Ovary (tissue), 9 donors: Measurements from ENCODE around the gene PACSIN2. TPM values are rescaled to one million over a fixed set of nuclear protein-coding genes. Genes with fewer than 3 reads are reported as not detected.
"Not testable (repeated sequence)": the region's sequence is repeated elsewhere in the genome, so short reads cannot be mapped to it uniquely, and the experiment has no call there.

Experiments
- DNase-seq, 5 donors: peaks; one replicate each; pipeline ENCODE4 v3.0.0-alpha.2; 2019 to 2020
- H3K27ac ChIP-seq, 2 donors: fragments of 200-600 bp; one replicate each; pipeline versions ENCODE4 v1.5.1 to v1.8.0; 2019 to 2022
- H3K27me3 ChIP-seq: fragments of 200-600 bp; one replicate; pipeline ENCODE4 v1.8.0; 2022
- H3K36me3 ChIP-seq: fragments of 200-600 bp; sonication (generic); one replicate; pipeline ENCODE4 v1.5.1; 2019
- H3K4me1 ChIP-seq: one replicate; pipeline ENCODE4 v1.8.1; 2013; ENCODE audit warnings: mild to moderate bottlenecking, moderate library complexity; ENCODE audit not compliant: insufficient read depth
- H3K4me3 ChIP-seq: fragments of 200-600 bp; sonication (generic); one replicate; pipeline ENCODE4 v1.5.1; 2017
- H3K9me3 ChIP-seq, 2 donors: fragments of 200-600 bp in 1 of 2; sonication (generic) in 1 of 2; one replicate each; pipeline versions ENCODE4 v1.5.1 to v1.8.1; 2013 to 2019; ENCODE audit warnings: mild to moderate bottlenecking in 1 of 2, moderate library complexity in 1 of 2
- EP300 ChIP-seq: sonication (generic); formaldehyde crosslinking; IDR thresholded peaks from one replicate; pipeline ENCODE4 v1.6.1; 2017; ENCODE audit warnings: antibody characterized with exemption
- POLR2A ChIP-seq: fragments of 450-650 bp; IDR thresholded peaks from one replicate; pipeline ENCODE4 v1.6.1; 2017; ENCODE audit warnings: antibody characterized with exemption, mild to moderate bottlenecking, moderate library complexity
- WGBS, 3 donors: extraction: QIAGEN DNeasy Blood & Tissue Kit in 1 of 3; methylation state at CpG; one replicate each; pipeline versions ENCODE4 v1.1.5 to v1.1.7; 2013 to 2017; 5-methylcytosine and 5-hydroxymethylcytosine counted together
- intact Hi-C, 4 donors: fragments of 100-400 bp; cut with DNase I; formaldehyde crosslinking; loops; one replicate each; pipeline versions ENCODE4 v1.11.0 to v1.15.1; 2022 to 2023
- polyA plus RNA-seq, 2 donors: library from polyadenylated mRNA; stranded (reverse); fragments of 200-250 nt in 1 of 2; fragments of 350-450 nt in 1 of 2; fragmentation: Illumina TruSeq in 1 of 2; extraction: RNeasy Lipid Tissue Mini Kit (QIAGEN cat#74804) in 1 of 2; gene quantifications; one replicate each; pipeline ENCODE4 v1.2.3, GENCODE V29; 2013 to 2014
- total RNA-seq, 7 donors: library from RNA; depleted of rRNA in 2 of 7; stranded (reverse); fragments of >200 nt in 2 of 7; fragmentation: NEBNext Ultra II Directional in 3 of 7; extraction: Animal tissue kit (Norgen Biotek cat#: 25700) in 3 of 7; gene quantifications; one replicate each; pipeline versions ENCODE4 v1.1.0 to v1.2.4, GENCODE V29; 2016 to 2023
- TF ChIP-seq, protein P1 (sequence below), 3 donors: fragments of 450-650 bp in 2 of 3; fragments of 200-600 bp in 1 of 3; IDR thresholded peaks; one replicate each; pipeline versions ENCODE4 v1.5.1 to v1.8.0; 2016 to 2022; ENCODE audit warnings: antibody characterized with exemption in 3 of 3, mild to moderate bottlenecking in 1 of 3
- donor health status: DM: no; HTN: no; CAD: no; lungs with moderate emphysema.
- donor health status: DM: no; HTN: no; CAD: no.
- donor health status: Bipolar disorder and iron deficiency.
- donor health status: DM: yes; HTN: yes; CAD: no.
- donor health status: DM: no; HTN: no; CAD: no.
- donor health status: DM: yes; HTN: yes; CAD: no.

The PACSIN2 gene
- total and polyA plus RNA-seq, 9 donors: 25.5 to 60.0 (median 48.0) TPM

DNA sequence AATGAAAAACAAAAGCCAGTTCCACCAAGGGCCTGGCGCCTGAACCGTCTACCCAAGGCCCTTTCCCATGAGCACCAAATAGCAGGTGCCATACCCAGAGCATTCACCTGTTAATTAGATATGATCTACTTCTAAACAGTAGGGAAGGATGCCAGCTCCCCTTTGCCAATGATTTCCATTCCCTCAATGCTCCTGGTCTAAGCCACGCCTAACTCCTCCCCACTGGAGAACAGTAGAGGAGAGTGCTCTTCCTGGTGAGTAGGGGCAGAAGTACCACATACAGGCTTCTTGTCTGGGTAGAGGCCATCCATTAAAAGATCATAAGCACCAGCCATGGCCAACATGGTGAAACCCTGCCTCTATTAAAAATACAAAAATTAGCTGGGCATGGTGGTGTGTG, 40.7 kb downstream of the PACSIN2 start:
- no peak for DNase-seq
- H3K27ac ChIP-seq: no peak overlapping the region
- intact Hi-C loops: no loop called here
- H3K4me1 ChIP-seq: peaks cover 12% of the 10 kb centered on the region
- H3K27me3 ChIP-seq: no peaks in the 10 kb centered on the region
- 91 to 98% (median 95%) methylated on average over 3 of the region's 3 CpGs for WGBS, 3 donors
- H3K9me3 ChIP-seq: no peaks in the 10 kb centered on the region
- H3K36me3 ChIP-seq: no peaks in the 10 kb centered on the region
- TF ChIP-seq, protein P1, sequence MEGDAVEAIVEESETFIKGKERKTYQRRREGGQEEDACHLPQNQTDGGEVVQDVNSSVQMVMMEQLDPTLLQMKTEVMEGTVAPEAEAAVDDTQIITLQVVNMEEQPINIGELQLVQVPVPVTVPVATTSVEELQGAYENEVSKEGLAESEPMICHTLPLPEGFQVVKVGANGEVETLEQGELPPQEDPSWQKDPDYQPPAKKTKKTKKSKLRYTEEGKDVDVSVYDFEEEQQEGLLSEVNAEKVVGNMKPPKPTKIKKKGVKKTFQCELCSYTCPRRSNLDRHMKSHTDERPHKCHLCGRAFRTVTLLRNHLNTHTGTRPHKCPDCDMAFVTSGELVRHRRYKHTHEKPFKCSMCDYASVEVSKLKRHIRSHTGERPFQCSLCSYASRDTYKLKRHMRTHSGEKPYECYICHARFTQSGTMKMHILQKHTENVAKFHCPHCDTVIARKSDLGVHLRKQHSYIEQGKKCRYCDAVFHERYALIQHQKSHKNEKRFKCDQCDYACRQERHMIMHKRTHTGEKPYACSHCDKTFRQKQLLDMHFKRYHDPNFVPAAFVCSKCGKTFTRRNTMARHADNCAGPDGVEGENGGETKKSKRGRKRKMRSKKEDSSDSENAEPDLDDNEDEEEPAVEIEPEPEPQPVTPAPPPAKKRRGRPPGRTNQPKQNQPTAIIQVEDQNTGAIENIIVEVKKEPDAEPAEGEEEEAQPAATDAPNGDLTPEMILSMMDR (IDR thresholded peaks at IDR 0.05): no peak
- TF ChIP-seq POLR2A (no peak), EP300 (no peak)
- H3K4me3 ChIP-seq: no peak overlapping the region

DNA sequence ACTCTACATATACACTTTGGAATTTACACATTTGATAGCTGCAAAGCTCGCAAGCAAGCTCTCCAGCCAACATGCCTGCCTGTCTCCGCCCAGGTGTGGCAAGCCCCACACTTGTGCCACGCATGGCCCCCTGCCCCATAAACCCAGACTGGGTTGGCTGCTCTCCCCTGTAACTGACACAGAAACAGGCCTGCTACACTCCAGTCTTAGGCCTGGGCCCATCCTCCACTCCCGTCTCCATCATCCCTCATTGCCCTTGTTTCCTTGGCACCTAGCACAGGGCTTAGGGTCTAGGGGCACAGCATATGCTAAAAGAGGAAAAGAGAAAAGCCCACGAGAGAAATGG, 41.4 kb downstream of the PACSIN2 start:
- intact Hi-C loops: no loop called here
- H3K27me3 ChIP-seq: no peaks in the 10 kb centered on the region
- no peak for DNase-seq
- no peaks in the 10 kb centered on the region for H3K36me3 ChIP-seq
- no peaks in the 10 kb centered on the region for H3K9me3 ChIP-seq
- WGBS, 3 donors: 80 to 81% (median 81%) methylated on average over 5 of the region's 5 CpGs
- no peak overlapping the region for H3K4me3 ChIP-seq
- peaks cover 12% of the 10 kb centered on the region for H3K4me1 ChIP-seq
- no peak overlapping the region for H3K27ac ChIP-seq
- TF ChIP-seq EP300 (no peak), POLR2A (no peak)
- TF ChIP-seq, protein P1 (IDR thresholded peaks at IDR 0.05): no peak

DNA sequence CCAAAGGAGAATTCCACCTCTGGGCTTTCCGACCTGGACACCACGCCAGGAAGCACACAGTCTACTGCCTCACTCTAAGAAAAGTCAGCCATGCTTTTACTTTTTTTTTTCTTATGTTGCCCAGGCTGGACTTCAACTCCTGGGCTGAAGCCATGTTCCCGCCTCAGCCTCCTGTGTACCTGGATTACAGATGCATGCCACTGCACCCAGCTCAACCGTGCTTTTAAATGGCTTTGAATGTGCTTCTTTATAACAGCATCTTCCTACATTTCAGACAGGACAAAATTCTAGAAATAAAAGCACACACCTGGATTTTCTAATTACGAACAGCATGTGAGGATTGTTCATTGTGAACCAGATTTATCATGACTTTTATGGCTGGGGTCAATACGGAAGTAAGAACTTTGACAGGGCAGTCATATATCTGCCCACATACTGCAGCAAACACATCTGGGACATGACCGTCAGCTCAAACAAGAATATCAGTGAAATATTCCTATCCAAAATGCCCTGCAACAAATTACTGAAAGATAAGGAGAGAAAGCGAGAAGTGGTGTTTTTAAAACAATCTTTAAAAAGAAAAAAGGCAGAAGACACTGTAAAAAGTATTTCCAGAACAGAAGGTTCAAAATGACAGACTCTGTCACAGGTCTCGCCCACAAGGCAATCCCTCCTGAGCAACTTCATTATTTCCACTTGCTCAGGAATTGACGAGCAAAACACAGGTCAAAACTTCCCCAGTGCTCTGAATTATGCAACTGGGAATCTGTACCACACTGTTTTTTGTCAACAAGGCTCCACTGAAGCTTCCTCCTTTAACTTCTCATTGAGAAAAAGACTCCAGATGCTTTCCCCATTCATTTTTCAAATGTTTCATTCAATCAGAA, 42.1 kb downstream of the PACSIN2 start:
- intact Hi-C loops: no loop called here
- DNase-seq: no peak
- Histone ChIP-seq H3K36me3 (no peaks in the 10 kb centered on the region), H3K27me3 (no peaks in the 10 kb centered on the region), H3K27ac (no peak overlapping the region), H3K4me1 (peaks cover 9% of the 10 kb centered on the region), H3K9me3 (no peaks in the 10 kb centered on the region), H3K4me3 (no peak overlapping the region)
- 63 to 65% (median 65%) methylated on average over 10 of the region's 10 CpGs for WGBS, 3 donors
- TF ChIP-seq EP300: no peak
- TF ChIP-seq POLR2A: no peak
- TF ChIP-seq, protein P1 (IDR thresholded peaks at IDR 0.05): no peak

DNA sequence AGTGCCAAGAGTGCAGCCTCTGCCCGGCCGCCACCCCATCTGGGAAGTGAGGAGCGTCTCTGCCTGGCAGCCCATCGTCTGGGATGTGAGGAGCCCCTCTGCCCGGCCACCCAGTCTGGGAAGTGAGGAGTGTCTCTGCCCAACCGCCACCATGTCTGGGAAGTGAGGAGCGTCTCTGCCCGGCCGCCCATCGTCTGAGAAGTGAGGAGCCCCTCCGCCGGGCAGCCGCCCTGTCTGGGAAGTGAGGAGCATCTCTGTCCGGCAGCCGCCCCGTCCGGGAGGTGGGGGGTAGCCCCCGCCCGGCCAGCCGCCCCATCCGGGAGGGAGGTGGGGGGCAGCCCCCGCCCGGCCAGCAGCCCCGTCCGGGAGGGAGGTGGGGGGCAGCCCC, 43.5 kb downstream of the PACSIN2 start:
- H3K36me3 ChIP-seq, DNase-seq, H3K27me3 ChIP-seq, H3K27ac ChIP-seq, intact Hi-C loops, H3K4me1 ChIP-seq, H3K9me3 ChIP-seq, H3K4me3 ChIP-seq: not testable (repeated sequence)
- WGBS, 3 donors: 95 to 97% (median 96%) methylated on average over 11 to 25 of the region's 25 CpGs

DNA sequence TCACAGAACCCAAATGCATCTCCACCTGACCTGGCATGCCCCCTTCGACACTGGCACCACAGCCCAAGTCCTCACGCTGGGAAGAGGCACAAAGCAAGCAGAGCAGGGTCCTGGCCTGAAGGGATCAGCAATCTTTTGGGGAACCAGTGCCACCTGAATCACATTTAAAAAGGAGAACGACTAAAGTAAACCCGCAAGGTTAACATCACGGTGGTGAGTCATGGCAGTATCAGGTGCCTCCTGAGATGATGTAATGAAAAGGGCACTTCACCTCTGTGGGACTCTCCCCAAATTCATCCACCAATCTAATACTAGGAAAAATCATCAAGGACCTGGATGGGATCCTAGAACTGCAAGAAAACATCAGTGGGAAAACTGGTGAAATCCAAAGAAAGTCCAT, 44.9 kb downstream of the PACSIN2 start:
- Histone ChIP-seq H3K36me3 (no peaks in the 10 kb centered on the region), H3K27me3 (no peaks in the 10 kb centered on the region), H3K9me3 (no peaks in the 10 kb centered on the region), H3K4me1 (peaks cover 9% of the 10 kb centered on the region), H3K27ac (no peak overlapping the region), H3K4me3 (no peak overlapping the region)
- 92 to 93% (median 92%) methylated on average over 5 of the region's 5 CpGs for WGBS, 3 donors
- TF ChIP-seq, protein P1 (IDR thresholded peaks at IDR 0.05): no peak
- no peak for TF ChIP-seq POLR2A
- no peak for TF ChIP-seq EP300
- intact Hi-C loops: no loop called here
- no peak for DNase-seq
